SJSA1 (cell line): Measurements from ENCODE around the gene PLCH1. TPM values are rescaled to one million over a fixed set of nuclear protein-coding genes. Genes with fewer than 3 reads are reported as not detected.

Experiments used
- DNase-seq, 2 experiments: peaks; one replicate each; pipeline ENCODE4 v3.0.0-alpha.2; 2015 to 2020; ENCODE audit warnings: low spot score in 2 of 2, low read depth in 1 of 2
- H3K27ac ChIP-seq: fragments of 250-450 bp; sonication (Bioruptor Pico); 2 replicates; pipeline ENCODE4 v1.5.1; 2020; ENCODE audit warnings: mild to moderate bottlenecking, moderate library complexity
- H3K27me3 ChIP-seq: fragments of 250-450 bp; sonication (Bioruptor Pico); replicated peaks from 2 replicates; pipeline ENCODE4 v1.5.1; 2020; ENCODE audit warnings: mild to moderate bottlenecking, moderate library complexity
- H3K36me3 ChIP-seq: fragments of 250-450 bp; sonication (Bioruptor Pico); 2 replicates; pipeline ENCODE4 v1.5.1; 2020; ENCODE audit warnings: mild to moderate bottlenecking
- H3K4me1 ChIP-seq: fragments of 250-450 bp; sonication (Bioruptor Pico); replicated peaks from 2 replicates; pipeline ENCODE4 v1.6.1; 2021; ENCODE audit warnings: mild to moderate bottlenecking
- H3K4me3 ChIP-seq: fragments of 250-450 bp; sonication (Bioruptor Pico); 2 replicates; pipeline ENCODE4 v1.5.1; 2020; ENCODE audit warnings: mild to moderate bottlenecking
- H3K9me3 ChIP-seq: fragments of 250-450 bp; sonication (Bioruptor Pico); replicated peaks from 2 replicates; pipeline ENCODE4 v1.5.1; 2020; ENCODE audit warnings: mild to moderate bottlenecking
- total RNA-seq: library from RNA; depleted of rRNA; stranded (reverse); fragments of >200 nt; shearing (Covaris generic); gene quantifications from 2 replicates; pipeline ENCODE4 v1.2.3, GENCODE V29; 2014

PLCH1 gene
- total RNA-seq, 1 experiment from 2014 or later: 0.13 TPM

DNA sequence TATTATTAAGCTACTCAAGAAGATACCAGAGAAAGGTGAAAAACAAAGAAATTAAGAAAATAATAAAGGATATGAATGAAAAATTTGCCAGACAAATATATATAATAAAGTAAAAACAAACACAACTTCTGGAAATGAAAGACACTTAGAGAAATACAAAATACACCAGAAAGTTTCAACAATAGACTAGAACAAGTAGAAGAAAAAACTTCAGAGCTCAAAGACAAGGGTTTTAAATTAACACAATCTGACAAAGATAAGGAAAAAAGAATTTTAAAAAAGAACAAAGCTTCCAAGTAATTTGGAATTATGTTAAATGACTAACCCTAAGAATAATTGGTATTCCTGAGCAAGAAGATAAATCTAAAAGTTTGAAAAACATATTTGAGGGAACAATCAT, 135.3 kb downstream of the PLCH1 start:
- H3K27ac ChIP-seq: no peak overlapping the region
- no peaks in the 10 kb centered on the region for H3K36me3 ChIP-seq
- no peak for DNase-seq
- H3K27me3 ChIP-seq: no peaks in the 10 kb centered on the region
- no peak overlapping the region for H3K4me3 ChIP-seq
- H3K4me1 ChIP-seq: no peaks in the 10 kb centered on the region
- no peaks in the 10 kb centered on the region for H3K9me3 ChIP-seq

- no peak for DNase-seq
- Histone ChIP-seq H3K36me3 (no peaks in the 10 kb centered on the region), H3K4me3 (no peak overlapping the region), H3K4me1 (no peaks in the 10 kb centered on the region), H3K9me3 (no peaks in the 10 kb centered on the region), H3K27ac (no peak overlapping the region), H3K27me3 (no peaks in the 10 kb centered on the region)
Observed at GRCh38 chr3:155608228-155608920, 136.5 kb downstream of the PLCH1 start.

- H3K27me3 ChIP-seq: no peaks in the 10 kb centered on the region
- no peak overlapping the region for H3K27ac ChIP-seq
- no peak for DNase-seq
- H3K9me3 ChIP-seq: no peaks in the 10 kb centered on the region
- no peak overlapping the region for H3K4me3 ChIP-seq
- H3K36me3 ChIP-seq: no peaks in the 10 kb centered on the region
- no peaks in the 10 kb centered on the region for H3K4me1 ChIP-seq
Observed at GRCh38 chr3:155607761-155608160, 137.1 kb downstream of the PLCH1 start.

GRCh38 chr3:155605571-155605970, 139.3 kb downstream of the PLCH1 start:
- no peaks in the 10 kb centered on the region for H3K36me3 ChIP-seq
- H3K4me1 ChIP-seq: no peaks in the 10 kb centered on the region; the same call in 1 of the 2 replicates
- DNase-seq: no peak
- no peaks in the 10 kb centered on the region for H3K27me3 ChIP-seq
- no peak overlapping the region for H3K27ac ChIP-seq
- H3K9me3 ChIP-seq: no peaks in the 10 kb centered on the region
- no peak overlapping the region for H3K4me3 ChIP-seq

DNA sequence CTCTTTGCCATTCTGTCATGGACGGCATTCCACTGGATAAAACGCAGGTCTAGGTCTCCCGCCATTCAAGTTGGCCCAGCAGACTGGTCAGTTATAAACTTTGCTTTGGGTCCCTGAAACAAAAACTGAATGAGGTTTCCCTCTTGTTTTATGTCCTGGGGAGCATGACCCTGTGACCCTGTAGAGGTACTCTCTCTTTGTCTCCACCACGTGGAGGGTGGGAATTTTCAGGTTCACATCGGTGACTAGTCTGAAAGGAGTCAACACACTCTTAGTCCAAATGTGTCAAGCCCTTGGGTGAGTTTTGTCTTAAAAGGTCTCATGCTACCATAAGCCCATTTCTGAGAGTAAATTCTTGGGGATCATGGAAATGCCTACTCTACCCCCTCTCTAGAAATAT, 139.9 kb downstream of the PLCH1 start:
- no peaks in the 10 kb centered on the region for H3K27me3 ChIP-seq
- no peaks in the 10 kb centered on the region; the same call in 1 of the 2 replicates for H3K4me1 ChIP-seq
- H3K36me3 ChIP-seq: no peaks in the 10 kb centered on the region
- H3K9me3 ChIP-seq: no peaks in the 10 kb centered on the region
- no peak overlapping the region for H3K27ac ChIP-seq
- H3K4me3 ChIP-seq: no peak overlapping the region
- DNase-seq: no peak

DNA sequence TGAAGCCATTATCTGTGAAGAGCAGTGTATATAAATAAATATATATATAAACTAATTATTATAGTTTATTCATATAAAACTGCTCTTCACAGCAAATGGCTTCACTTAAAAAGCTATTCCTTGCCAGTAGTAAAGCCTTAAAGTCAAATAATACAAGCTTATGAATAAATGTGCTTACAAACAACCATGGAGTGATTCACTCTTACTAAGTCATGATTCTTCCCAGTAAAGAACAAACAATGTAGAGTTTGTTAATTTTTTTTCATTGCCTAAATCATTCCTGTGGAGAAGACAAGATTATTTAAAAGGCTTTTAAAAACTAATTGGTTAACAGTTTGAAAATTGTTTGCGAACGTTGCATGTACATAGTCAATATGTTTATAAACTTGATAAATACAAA, 140.7 kb downstream of the PLCH1 start:
- no peaks in the 10 kb centered on the region for H3K27me3 ChIP-seq
- DNase-seq: no peak
- no peak overlapping the region for H3K4me3 ChIP-seq
- H3K4me1 ChIP-seq: no peaks in the 10 kb centered on the region; the same call in 1 of the 2 replicates
- no peaks in the 10 kb centered on the region for H3K36me3 ChIP-seq
- H3K27ac ChIP-seq: no peak overlapping the region
- no peaks in the 10 kb centered on the region for H3K9me3 ChIP-seq

- no peak overlapping the region for H3K4me3 ChIP-seq
- H3K36me3 ChIP-seq: no peaks in the 10 kb centered on the region
- no peak for DNase-seq
- no peaks in the 10 kb centered on the region for H3K27me3 ChIP-seq
- no peaks in the 10 kb centered on the region; the same call in 1 of the 2 replicates for H3K4me1 ChIP-seq
- no peaks in the 10 kb centered on the region for H3K9me3 ChIP-seq
- no peak overlapping the region for H3K27ac ChIP-seq
Observed at GRCh38 chr3:155603302-155603701, 141.6 kb downstream of the PLCH1 start.

DNA sequence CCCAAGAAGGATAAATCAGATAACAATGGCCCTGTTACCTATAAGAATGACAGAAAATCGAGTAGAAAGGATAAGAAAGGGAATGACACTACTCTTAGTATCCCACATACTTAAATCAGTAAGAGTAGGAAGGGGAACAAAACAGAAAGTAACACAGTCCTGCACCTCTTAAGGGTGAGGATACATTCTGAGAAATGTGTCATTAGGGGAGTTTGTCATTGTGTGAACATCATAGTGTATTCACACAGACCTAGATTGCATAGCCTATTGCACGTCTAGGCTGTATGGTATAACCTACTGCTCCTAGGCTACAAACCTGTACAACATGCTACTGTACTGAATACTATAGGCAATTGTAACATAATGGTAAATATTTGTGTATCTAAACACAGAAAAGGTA, 142.6 kb downstream of the PLCH1 start:
- Histone ChIP-seq H3K36me3 (no peaks in the 10 kb centered on the region), H3K9me3 (no peaks in the 10 kb centered on the region), H3K4me1 (no peaks in the 10 kb centered on the region; the same call in 1 of the 2 replicates)

DNA sequence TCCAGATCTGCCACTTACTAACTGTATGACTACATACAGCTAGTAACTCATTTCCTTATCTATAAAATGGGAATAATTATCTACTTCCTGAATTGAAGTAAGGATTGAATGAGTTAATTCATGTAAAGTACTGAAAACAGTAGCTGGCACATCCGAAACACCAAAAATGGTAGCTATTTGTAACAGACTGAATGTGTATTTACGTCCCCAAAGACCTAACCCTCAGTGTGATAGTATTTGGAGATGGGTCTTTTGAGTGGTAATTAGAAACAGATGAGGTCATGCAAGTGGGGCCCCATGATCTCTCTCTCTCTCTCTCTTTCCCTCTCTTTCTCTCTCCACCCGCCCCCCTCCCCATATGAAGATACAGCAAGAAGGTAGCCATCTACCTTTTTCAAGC, 146.2 kb downstream of the PLCH1 start:
- Histone ChIP-seq H3K4me1 (no peaks in the 10 kb centered on the region; the same call in 1 of the 2 replicates), H3K27me3 (no peaks in the 10 kb centered on the region), H3K27ac (no peak overlapping the region), H3K9me3 (no peaks in the 10 kb centered on the region), H3K4me3 (no peak overlapping the region), H3K36me3 (no peaks in the 10 kb centered on the region)
- no peak for DNase-seq

More for the DNA sequence above, 142.6 kb downstream of the PLCH1 start:
- H3K27ac ChIP-seq: no peak overlapping the region
- DNase-seq: no peak
- no peak overlapping the region for H3K4me3 ChIP-seq
- H3K27me3 ChIP-seq: no peaks in the 10 kb centered on the region

GRCh38 chr3:155596615-155597014, 148.3 kb downstream of the PLCH1 start:
- Histone ChIP-seq H3K36me3 (no peaks in the 10 kb centered on the region), H3K9me3 (no peaks in the 10 kb centered on the region), H3K27ac (no peak overlapping the region), H3K27me3 (no peaks in the 10 kb centered on the region), H3K4me3 (no peak overlapping the region), H3K4me1 (no peaks in the 10 kb centered on the region)
- DNase-seq: no peak

- H3K4me3 ChIP-seq: no peak overlapping the region
Observed at GRCh38 chr3:155595371-155595770, 149.5 kb downstream of the PLCH1 start.

GRCh38 chr3:155594526-155595187, 150.2 kb downstream of the PLCH1 start:
- Histone ChIP-seq H3K27ac (no peak overlapping the region), H3K27me3 (no peaks in the 10 kb centered on the region), H3K36me3 (no peaks in the 10 kb centered on the region), H3K9me3 (no peaks in the 10 kb centered on the region), H3K4me1 (no peaks in the 10 kb centered on the region), H3K4me3 (no peak overlapping the region)
- no peak for DNase-seq

More at GRCh38 chr3:155595371-155595770, 149.5 kb downstream of the PLCH1 start:
- DNase-seq: no peak
- H3K4me1 ChIP-seq: no peaks in the 10 kb centered on the region
- no peaks in the 10 kb centered on the region for H3K27me3 ChIP-seq
- H3K9me3 ChIP-seq: no peaks in the 10 kb centered on the region
- no peaks in the 10 kb centered on the region for H3K36me3 ChIP-seq
- no peak overlapping the region for H3K27ac ChIP-seq

- Histone ChIP-seq H3K4me3 (no peak overlapping the region), H3K9me3 (no peaks in the 10 kb centered on the region), H3K4me1 (no peaks in the 10 kb centered on the region), H3K27ac (no peak overlapping the region), H3K27me3 (no peaks in the 10 kb centered on the region), H3K36me3 (no peaks in the 10 kb centered on the region)
- DNase-seq: no peak
Observed at GRCh38 chr3:155587581-155587980, 157.3 kb downstream of the PLCH1 start.

DNA sequence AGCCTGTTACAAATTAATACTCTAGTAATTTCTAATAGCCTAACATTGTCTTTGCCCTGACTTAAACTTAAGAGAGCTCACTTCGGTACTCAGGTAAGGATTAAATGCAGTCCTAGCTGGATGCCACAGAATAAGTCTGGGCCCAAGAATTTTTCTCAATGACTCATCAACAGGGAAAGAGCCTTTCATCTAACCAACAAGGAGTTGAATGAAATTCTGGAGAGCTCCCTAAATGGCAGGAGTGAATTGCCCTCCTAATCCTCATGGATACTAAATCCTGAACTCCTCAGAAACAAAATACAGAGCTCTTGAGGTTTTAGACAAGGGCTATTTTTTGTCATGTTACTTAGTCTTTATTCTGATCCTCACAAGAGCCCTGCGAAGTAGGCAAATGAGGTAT, 159.5 kb downstream of the PLCH1 start:
- Histone ChIP-seq H3K4me1 (no peaks in the 10 kb centered on the region), H3K9me3 (no peaks in the 10 kb centered on the region), H3K27me3 (no peaks in the 10 kb centered on the region), H3K4me3 (no peak overlapping the region), H3K36me3 (no peaks in the 10 kb centered on the region), H3K27ac (no peak overlapping the region)
- DNase-seq: no peak
